ENCODE results near the gene MMEL1. TPM values are rescaled to one million over a fixed set of nuclear protein-coding genes. Genes with fewer than 3 reads are reported as not detected.

MMEL1 gene
- total and polyA plus RNA-seq, 2 experiments from 2014 or later = not detected

GRCh38 chr1:2636733-2637132, 3.9 kb upstream of the MMEL1 start:
- TF ChIP-seq CTCF (IDR thresholded peaks at IDR 0.05; ENCODE audit: low read depth, low read length) = no peak
- Histone ChIP-seq H3K4me1 (ENCODE audit: low read depth) (no peaks in the 10 kb centered on the region), H3K27me3 (no peaks in the 10 kb centered on the region), H3K36me3 (no peaks in the 10 kb centered on the region), H3K9me3 (ENCODE audit: low read depth) (no peaks in the 10 kb centered on the region), H3K27ac (no peak overlapping the region), H3K4me3 (no peak overlapping the region)
- no peak for DNase-seq (ENCODE audit: low read depth in 1 of 2, low spot score in 1 of 2)

- H3K27me3 ChIP-seq = no peaks in the 10 kb centered on the region
- H3K27ac ChIP-seq = no peak overlapping the region
- no peak for TF ChIP-seq CTCF (IDR thresholded peaks at IDR 0.05; ENCODE audit: low read depth, low read length)
- no peaks in the 10 kb centered on the region for H3K36me3 ChIP-seq
- DNase-seq (ENCODE audit: low read depth in 1 of 2, low spot score in 1 of 2) = no peak
- no peak overlapping the region for H3K4me3 ChIP-seq
- H3K4me1 ChIP-seq (ENCODE audit: low read depth) = no peaks in the 10 kb centered on the region
- no peaks in the 10 kb centered on the region for H3K9me3 ChIP-seq (ENCODE audit: low read depth)
These were observed 2.7 kb upstream of the MMEL1 start for GRCh38 chr1:2635361-2636010.

GRCh38 chr1:2633936-2634491, 1.2 kb upstream of the MMEL1 start:
- H3K9me3 ChIP-seq (ENCODE audit: low read depth) = no peaks in the 10 kb centered on the region
- no peaks in the 10 kb centered on the region for H3K27me3 ChIP-seq
- no peaks in the 10 kb centered on the region for H3K4me1 ChIP-seq (ENCODE audit: low read depth)
- H3K27ac ChIP-seq = no peak overlapping the region
- H3K36me3 ChIP-seq = no peaks in the 10 kb centered on the region
- DNase-seq (ENCODE audit: low read depth in 1 of 2, low spot score in 1 of 2) = no peak
- TF ChIP-seq CTCF (IDR thresholded peaks at IDR 0.05; ENCODE audit: low read depth, low read length) = no peak
- H3K4me3 ChIP-seq = no peak overlapping the region

GRCh38 chr1:2633366-2633935, 635 bp upstream of the MMEL1 start:
- Histone ChIP-seq H3K4me3 (no peak overlapping the region), H3K9me3 (ENCODE audit: low read depth) (no peaks in the 10 kb centered on the region), H3K36me3 (no peaks in the 10 kb centered on the region), H3K4me1 (ENCODE audit: low read depth) (no peaks in the 10 kb centered on the region), H3K27ac (no peak overlapping the region), H3K27me3 (no peaks in the 10 kb centered on the region)
- TF ChIP-seq CTCF (IDR thresholded peaks at IDR 0.05; ENCODE audit: low read depth, low read length) = no peak
- DNase-seq (ENCODE audit: low read depth in 1 of 2, low spot score in 1 of 2) = no peak

- no peak overlapping the region for H3K27ac ChIP-seq
- H3K4me1 ChIP-seq (ENCODE audit: low read depth) = no peaks in the 10 kb centered on the region
- no peaks in the 10 kb centered on the region for H3K9me3 ChIP-seq (ENCODE audit: low read depth)
- no peak for TF ChIP-seq CTCF (IDR thresholded peaks at IDR 0.05; ENCODE audit: low read depth, low read length)
- no peak overlapping the region for H3K4me3 ChIP-seq
- no peak for DNase-seq (ENCODE audit: low read depth in 1 of 2, low spot score in 1 of 2)
- H3K36me3 ChIP-seq = no peaks in the 10 kb centered on the region
- H3K27me3 ChIP-seq = no peaks in the 10 kb centered on the region
These were observed 775 bp downstream of the MMEL1 start for GRCh38 chr1:2632051-2632430.

All from cardiac muscle cell (in vitro differentiated cells and primary cell).